OCI-M2 (cell line): ENCODE data around the gene DDX25.

Experiments used
- DNase-seq: peaks from one replicate; lab custom pipeline; 2025; ENCODE audit not compliant: unreplicated experiment; lab: John Stamatoyannopoulos, UW

The DDX25 gene

DNA sequence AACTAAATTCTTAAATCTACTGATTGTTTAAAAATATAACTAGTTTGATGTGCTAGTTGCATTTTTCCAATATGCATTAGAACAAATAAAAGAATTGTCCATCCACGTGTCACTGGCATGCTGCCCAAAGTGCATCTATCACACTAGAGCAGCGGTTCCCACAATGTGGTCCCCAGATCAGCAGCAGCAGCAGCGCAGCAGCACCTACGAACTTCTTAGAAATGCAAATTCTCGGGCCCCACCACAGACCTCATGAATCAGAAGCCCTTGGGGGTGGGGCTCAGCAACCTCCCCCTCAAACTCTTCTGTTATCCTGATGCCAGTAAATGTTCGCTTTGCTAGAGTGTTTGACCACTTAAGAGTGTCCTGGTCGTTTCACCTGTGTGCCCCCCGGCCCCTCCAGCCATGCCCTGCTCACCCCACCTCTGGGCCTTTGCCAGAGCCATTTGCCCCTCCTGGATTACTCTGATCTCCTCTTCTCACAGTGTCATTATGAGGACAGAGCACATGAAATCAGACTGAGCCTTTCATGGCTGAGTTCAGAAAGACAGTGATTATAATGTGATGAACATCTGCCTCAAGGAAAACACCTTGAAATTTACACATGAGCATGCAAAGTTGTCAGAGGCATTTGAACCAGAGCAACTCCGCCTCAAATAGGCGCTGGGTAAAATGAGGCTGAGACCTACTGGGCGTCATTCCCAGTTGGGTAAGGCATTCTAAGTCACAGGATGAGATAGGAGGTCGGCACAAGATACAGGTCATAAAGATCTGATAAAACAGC, 28.9 kb downstream of the DDX25 start:
- no peak for DNase-seq

GRCh38 chr11:125934473-125934872, 30.2 kb downstream of the DDX25 start:
- DNase-seq, result no peak

DNA sequence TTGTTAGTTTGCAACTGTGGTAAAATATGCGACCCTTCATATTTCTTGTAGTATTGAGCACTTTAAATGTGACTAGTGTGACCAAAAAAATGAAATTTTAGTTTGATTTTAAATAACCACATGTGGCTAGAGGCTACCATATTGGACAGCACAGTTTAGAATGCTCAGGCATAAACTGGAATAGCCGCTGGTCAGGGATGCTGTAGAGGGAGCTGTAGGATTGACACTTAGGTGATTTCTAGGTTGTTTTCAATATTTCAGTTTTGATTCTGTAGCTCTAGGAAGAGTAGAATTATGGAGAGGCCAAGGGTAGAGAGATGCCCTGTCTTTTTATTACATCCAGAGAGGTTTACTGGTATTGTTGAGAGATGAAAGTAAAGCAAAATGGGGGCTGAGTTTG, 30.7 kb downstream of the DDX25 start:
- no peak for DNase-seq

GRCh38 chr11:125935618-125936199, 31.4 kb downstream of the DDX25 start:
- no peak for DNase-seq

DNA sequence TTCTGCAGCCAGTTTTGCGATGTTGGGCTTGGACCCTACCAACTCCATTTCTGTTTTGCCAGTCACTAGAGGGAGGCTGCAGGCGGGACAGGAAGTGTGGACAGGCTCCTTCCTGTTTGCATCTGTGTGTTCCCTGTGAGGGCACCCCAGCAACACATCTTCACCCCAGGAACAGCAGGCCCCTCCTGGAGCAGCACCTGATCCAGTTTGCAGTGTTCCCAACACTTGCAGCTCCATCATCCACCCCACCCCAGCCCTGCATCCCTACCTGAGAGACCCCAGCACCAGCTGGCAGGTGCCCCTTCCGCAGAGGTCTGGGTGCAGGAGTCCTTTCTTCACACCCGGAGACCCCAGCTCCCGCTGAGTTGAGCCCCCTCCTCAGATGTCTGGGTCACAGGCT, 34.1 kb downstream of the DDX25 start:
- no peak for DNase-seq

- DNase-seq, result no peak
Observed at GRCh38 chr11:125939081-125939521, 34.8 kb downstream of the DDX25 start.

DNA sequence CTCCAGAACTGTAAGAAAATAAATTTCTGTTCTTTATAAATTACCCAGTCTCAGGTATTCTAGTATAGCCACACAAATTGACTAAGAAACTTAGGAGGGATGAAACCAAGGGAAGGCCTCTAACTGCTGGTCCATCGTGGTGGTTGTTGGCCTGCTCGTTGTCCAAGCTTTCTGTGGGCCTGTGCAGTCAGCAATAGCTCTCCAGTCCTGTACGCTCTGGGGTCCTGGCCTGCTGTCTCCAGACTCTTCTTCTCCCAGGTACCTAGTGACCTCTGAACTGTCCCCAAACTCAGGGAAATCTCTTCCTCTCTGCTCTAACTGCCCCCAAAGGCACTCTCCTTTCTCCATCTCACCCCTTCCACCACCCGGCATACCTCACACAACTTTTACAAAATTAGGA, 35.8 kb downstream of the DDX25 start:
- DNase-seq, result no peak

DNA sequence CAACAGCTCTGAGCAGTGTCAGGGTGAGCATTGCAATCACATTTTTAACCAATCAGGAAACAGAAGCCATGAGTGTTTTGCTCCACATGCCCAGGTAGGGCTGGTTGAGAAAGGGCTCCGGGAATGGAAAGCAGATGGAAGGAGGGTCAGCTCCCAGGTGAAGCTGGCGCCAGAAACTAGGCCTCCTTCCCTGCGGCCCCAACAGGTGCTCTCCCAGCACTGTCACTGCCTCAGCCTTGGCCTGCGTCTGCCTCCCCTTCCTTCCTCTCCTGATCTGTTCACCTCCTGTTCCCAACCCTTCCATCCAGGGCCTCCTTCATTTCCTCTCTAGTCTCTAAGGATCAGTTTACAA, 36.9 kb downstream of the DDX25 start:
- DNase-seq, result no peak

DNA sequence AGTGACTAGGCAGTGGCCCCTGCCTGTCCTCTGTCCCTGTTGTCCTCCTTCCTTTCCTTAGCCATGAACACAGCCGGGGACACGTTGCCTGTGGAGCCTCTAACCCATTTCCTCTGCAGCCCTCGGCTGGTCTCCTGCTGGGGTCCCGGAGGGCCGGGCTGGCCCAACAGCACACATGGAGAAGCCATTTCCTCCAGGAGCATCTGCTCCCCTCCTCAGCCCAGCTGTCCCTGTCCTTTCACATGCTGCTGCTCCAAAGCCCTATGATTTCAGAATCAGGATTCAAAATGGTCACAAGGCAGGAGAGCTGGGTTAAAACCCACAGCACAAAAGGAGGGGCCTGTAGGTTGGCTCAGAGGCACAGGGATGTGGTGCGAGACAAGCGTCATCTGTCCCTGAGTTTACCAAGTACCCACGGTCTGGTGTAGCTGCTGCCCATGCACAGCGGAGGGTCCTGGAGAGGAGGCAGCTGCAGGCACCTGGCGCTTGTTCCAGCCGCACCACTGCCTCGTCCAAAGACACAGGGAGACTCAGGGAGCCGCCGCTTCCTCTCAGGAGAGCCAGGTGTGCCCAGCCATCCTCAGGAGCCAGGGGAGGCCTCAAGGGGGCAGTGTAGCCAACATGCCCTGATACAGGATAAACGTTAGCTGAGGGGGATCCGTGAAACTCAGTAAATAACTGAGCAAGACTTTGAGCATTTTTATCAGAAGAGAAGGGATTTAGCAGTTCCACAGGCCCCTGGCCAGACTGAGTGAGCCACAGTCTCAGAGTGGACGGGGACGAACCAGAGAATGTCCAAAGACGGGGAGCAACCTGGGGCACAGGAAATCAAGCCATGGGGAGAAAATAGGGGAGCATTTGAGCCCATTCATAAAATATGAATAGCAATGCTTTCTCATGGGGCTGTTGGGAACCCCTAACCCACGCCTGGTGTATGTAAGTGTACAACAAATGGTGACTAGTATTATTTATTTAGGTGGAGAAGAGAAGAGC, 37.6 kb downstream of the DDX25 start:
- no peak for DNase-seq

- DNase-seq, result no peak
Observed at GRCh38 chr11:125942771-125943428, 38.6 kb downstream of the DDX25 start.

- DNase-seq, result no peak
Observed at GRCh38 chr11:125943661-125944349, 39.5 kb downstream of the DDX25 start.

GRCh38 chr11:125944350-125945010, 40.2 kb downstream of the DDX25 start:
- DNase-seq, result no peak

GRCh38 chr11:125945011-125945796, 40.9 kb downstream of the DDX25 start:
- no peak for DNase-seq

DNA sequence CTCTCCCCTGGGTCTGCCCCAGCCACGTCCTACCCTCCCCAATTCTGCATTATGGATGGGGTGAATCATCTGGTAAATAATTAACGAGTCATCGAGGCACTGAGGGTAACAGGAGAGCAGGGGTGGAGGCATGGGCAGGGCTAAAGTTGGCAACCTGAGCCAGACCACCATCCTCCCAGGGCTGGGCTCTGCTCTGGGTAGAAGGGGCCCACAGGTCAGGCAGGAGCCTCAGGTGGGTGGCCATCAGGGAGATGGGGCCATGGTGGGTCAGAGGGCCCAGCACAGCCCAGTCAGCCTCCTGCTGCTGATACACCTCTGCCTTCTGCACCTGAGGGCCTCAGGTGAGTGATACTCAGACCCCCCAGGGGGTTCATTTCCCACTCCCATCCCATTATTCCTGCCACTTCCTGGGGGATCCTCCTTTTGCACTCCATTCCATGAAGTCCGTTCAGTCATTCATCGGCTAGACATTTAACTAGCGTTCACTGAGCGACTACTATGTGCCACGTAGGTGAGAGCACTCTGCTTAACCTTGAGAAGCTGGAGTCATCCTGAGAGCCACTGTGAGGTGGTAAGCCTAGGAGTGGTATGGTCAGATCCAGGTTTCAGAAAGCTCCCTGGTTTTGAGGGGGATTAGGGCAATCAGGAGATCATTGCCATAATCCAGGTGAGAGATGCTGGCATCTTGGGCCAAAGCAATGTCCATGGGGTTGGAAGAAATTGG, 41.7 kb downstream of the DDX25 start, which contains the start of gene VSIG10L2:
Gene VSIG10L2, plus strand, starts transcription at position 248 of the 724 bp plus-strand sequence. Its CDS starts 12 bp downstream, at position 260.
- no peak for DNase-seq

GRCh38 chr11:125946712-125947418, 42.6 kb downstream of the DDX25 start:
- DNase-seq, result no peak

DNA sequence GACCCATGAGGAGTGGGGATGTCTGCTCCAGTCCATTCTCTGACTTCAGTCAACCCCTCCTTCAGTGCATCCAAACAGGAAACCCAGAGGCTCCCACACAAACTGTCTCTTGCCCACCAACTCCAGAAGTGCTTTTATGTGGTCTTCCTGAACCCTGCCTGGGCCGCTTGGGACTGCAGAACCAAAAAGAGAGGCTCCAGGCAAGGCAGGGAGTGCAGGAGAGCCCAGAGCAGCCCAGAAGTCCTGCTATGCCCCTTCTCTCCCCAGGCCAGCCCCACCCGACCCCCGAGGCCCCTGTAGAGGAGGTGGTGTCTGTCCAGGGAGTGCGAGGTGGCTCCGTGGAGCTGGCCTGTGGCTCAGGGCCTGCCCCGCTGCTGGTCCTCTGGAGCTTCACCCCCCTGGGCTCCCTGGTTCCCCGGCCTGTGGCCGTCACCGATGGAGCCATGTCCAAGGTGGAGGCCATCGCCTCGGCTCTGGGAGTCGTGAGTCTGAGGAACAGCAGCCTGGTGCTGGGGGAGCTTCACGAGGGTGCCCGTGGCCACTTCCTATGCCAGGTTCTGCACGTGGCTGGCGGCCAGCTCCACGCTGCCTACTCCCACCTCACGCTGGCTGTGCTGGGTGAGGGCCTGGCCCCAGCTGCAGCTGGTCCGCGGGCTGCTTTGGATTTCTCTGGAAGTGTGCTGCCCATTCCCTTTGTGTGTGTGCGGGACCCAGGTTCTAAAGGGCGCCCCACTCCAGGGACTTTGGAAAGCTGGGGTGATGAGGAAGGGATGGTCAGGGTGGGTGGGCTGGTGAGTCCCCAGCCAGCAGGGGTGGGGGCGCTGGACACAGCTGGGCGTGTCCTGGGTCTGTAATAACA, 43.3 kb downstream of the DDX25 start:
- DNase-seq, result no peak
